ENCODE data around the gene BAG3.

BAG3 gene

DNA sequence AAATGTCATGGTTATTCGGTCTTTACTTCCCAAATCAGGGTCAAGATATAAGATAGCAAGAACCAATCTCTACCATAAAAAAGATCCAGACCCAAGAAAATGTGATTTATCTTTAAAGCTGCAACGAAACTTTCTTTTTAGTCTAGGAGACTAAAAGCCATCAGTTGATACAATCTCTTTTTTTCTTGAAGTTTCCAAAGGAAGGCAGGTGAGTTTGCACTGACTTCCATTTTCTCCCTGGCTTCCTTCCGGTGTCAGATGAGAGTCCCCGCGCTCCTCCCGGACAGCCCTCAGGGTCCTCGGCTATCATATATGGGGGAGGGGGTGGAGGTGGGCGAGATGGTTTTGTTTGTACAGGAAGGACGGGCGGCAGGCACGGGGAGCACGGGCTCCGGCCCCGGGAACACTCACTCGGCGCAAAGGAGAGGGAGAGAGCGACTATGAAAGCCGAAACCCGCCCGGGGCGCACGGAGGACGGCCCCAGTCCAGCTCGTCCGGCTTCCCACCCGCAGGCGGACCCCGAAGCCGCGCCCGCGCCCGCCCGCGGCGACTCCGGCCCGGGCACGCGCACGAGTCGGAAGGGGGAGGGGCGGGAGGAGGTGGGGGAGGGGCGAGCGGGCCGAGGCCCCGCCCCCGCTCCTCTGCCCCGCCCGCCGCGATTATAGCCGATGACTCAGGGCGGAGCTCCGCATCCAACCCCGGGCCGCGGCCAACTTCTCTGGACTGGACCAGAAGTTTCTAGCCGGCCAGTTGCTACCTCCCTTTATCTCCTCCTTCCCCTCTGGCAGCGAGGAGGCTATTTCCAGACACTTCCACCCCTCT is at the start of gene BAG3 (continued):
- TF ChIP-seq ZNF114 (tag by site-specific recombination; IDR thresholded peaks at IDR 0.05) (no peak), ZNF174 (tag by site-specific recombination; IDR thresholded peaks at IDR 0.05) (no peak), ZFHX2 (tag by site-specific recombination; conservative IDR thresholded peaks at IDR 0.05) (peak; percentile 86), GLI4 (tag by site-specific recombination; IDR thresholded peaks at IDR 0.05) (no peak), ZNF211 (tag by site-specific recombination; IDR thresholded peaks at IDR 0.05; ENCODE audit: low read depth) (no peak), ZNF623 (tag by site-specific recombination; IDR thresholded peaks at IDR 0.05) (no peak), ZNF433 (tag by site-specific recombination; IDR thresholded peaks at IDR 0.05; ENCODE audit: low read depth) (no peak), ZNF707 (tag by site-specific recombination; IDR thresholded peaks at IDR 0.05) (no peak), ZNF837 (tag by site-specific recombination; IDR thresholded peaks at IDR 0.05) (no peak), ZNF221 (tag by site-specific recombination; IDR thresholded peaks at IDR 0.05; ENCODE audit: borderline replicate concordance) (no peak), WT1 (tag by site-specific recombination; IDR thresholded peaks at IDR 0.05) (no peak), ZNF48 (tag by site-specific recombination; IDR thresholded peaks at IDR 0.05) (no peak), ZNF596 (tag by site-specific recombination; IDR thresholded peaks at IDR 0.05) (no peak; the same call in 1 of the 2 replicates), ZNF23 (tag by site-specific recombination; IDR thresholded peaks at IDR 0.05; ENCODE audit: borderline replicate concordance) (no peak), TRIM28 (IDR thresholded peaks at IDR 0.05; ENCODE audit: borderline replicate concordance, low read length) (no peak), ZNF555 (tag by site-specific recombination; conservative IDR thresholded peaks at IDR 0.05) (no peak), ZNF785 (tag by site-specific recombination; IDR thresholded peaks at IDR 0.05) (0 out of 2 replicates have a peak, but pooled peaks have one; percentile 22), ZNF843 (tag by site-specific recombination; IDR thresholded peaks at IDR 0.05) (0 out of 2 replicates have a peak, but pooled peaks have one; percentile 21), ZNF335 (tag by site-specific recombination; conservative IDR thresholded peaks at IDR 0.05) (peak; percentile 91), ZFP37 (tag by site-specific recombination; IDR thresholded peaks at IDR 0.05) (peak; percentile 54; the same call in 1 of the 2 replicates), KLF9 (tag by site-specific recombination; IDR thresholded peaks at IDR 0.05; ENCODE audit: low read depth) (no peak), ZBTB17 (tag by site-specific recombination; IDR thresholded peaks at IDR 0.05) (peak; percentile 87), ZXDB (tag by site-specific recombination; IDR thresholded peaks at IDR 0.05) (peak; percentile 65; the same call in 1 of the 2 replicates), ZBTB7A (tag by site-specific recombination; IDR thresholded peaks at IDR 0.05; ENCODE audit: low read depth) (no peak), SCRT1 (tag by site-specific recombination; IDR thresholded peaks at IDR 0.05; ENCODE audit: borderline replicate concordance) (no peak), KLF1 (tag by site-specific recombination; IDR thresholded peaks at IDR 0.05) (no peak), ZNF792 (tag by site-specific recombination; IDR thresholded peaks at IDR 0.05) (no peak)
- TF ChIP-seq, protein P1, sequence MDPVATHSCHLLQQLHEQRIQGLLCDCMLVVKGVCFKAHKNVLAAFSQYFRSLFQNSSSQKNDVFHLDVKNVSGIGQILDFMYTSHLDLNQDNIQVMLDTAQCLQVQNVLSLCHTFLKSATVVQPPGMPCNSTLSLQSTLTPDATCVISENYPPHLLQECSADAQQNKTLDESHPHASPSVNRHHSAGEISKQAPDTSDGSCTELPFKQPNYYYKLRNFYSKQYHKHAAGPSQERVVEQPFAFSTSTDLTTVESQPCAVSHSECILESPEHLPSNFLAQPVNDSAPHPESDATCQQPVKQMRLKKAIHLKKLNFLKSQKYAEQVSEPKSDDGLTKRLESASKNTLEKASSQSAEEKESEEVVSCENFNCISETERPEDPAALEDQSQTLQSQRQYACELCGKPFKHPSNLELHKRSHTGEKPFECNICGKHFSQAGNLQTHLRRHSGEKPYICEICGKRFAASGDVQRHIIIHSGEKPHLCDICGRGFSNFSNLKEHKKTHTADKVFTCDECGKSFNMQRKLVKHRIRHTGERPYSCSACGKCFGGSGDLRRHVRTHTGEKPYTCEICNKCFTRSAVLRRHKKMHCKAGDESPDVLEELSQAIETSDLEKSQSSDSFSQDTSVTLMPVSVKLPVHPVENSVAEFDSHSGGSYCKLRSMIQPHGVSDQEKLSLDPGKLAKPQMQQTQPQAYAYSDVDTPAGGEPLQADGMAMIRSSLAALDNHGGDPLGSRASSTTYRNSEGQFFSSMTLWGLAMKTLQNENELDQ (tag by site-specific recombination; IDR thresholded peaks at IDR 0.05; ENCODE audit: low read depth): no peak
- TF ChIP-seq, protein P2, sequence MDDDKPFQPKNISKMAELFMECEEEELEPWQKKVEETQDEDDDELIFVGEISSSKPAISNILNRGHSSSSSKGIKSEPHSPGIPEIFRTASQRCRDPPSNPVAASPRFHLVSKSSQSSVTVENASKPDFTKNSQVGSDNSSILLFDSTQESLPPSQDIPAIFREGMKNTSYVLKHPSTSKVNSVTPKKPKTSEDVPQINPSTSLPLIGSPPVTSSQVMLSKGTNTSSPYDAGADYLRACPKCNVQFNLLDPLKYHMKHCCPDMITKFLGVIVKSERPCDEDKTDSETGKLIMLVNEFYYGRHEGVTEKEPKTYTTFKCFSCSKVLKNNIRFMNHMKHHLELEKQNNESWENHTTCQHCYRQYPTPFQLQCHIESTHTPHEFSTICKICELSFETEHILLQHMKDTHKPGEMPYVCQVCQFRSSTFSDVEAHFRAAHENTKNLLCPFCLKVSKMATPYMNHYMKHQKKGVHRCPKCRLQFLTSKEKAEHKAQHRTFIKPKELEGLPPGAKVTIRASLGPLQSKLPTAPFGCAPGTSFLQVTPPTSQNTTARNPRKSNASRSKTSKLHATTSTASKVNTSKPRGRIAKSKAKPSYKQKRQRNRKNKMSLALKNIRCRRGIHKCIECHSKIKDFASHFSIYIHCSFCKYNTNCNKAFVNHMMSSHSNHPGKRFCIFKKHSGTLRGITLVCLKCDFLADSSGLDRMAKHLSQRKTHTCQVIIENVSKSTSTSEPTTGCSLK (tag by site-specific recombination; IDR thresholded peaks at IDR 0.05): no peak
- TF ChIP-seq, protein P3, sequence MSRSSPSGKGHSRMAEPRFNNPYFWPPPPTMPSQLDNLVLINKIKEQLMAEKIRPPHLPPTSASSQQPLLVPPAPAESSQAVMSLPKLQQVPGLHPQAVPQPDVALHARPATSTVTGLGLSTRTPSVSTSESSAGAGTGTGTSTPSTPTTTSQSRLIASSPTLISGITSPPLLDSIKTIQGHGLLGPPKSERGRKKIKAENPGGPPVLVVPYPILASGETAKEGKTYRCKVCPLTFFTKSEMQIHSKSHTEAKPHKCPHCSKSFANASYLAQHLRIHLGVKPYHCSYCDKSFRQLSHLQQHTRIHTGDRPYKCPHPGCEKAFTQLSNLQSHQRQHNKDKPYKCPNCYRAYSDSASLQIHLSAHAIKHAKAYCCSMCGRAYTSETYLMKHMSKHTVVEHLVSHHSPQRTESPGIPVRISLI (tag by site-specific recombination; IDR thresholded peaks at IDR 0.05): no peak; the same call in 1 of the 2 replicates
- TF ChIP-seq, protein P4, sequence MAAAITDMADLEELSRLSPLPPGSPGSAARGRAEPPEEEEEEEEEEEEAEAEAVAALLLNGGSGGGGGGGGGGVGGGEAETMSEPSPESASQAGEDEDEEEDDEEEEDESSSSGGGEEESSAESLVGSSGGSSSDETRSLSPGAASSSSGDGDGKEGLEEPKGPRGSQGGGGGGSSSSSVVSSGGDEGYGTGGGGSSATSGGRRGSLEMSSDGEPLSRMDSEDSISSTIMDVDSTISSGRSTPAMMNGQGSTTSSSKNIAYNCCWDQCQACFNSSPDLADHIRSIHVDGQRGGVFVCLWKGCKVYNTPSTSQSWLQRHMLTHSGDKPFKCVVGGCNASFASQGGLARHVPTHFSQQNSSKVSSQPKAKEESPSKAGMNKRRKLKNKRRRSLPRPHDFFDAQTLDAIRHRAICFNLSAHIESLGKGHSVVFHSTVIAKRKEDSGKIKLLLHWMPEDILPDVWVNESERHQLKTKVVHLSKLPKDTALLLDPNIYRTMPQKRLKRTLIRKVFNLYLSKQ (tag by site-specific recombination; IDR thresholded peaks at IDR 0.05; ENCODE audit: borderline replicate concordance): no peak

Measured in HEK293 (cell line).